ENCODE measurements around the gene EML4.
"Not testable (repeated sequence)": the region's sequence is repeated elsewhere in the genome, so short reads cannot be mapped to it uniquely, and the experiment has no call there.

Gene EML4

DNA sequence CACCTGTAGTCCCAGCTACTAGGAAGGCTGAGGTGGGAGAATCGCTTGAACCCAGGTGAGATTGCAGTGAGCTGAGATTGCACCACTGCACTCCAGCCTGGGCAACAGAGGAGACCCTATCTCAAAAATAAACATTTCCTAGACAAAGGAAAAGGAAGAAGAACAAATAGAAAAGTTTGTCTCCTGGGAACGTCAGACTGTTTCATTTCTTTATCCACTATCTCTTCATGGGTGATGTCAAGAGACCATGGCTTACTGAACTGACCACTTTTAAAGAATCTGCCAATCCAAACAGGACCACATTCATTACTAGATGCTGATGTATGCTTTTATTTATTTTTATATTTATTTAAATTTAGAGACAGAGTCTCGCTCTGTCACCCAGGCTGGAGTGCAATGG lies 165.1 kb downstream of the EML4 start:
- Histone ChIP-seq H4K20me1 (ENCODE audit: insufficient read depth, low read length) (no peaks in the 10 kb centered on the region), H3K9ac (ENCODE audit: low read length) (no peak overlapping the region), H3F3A (ENCODE audit: insufficient read depth, low read length) (no peaks in the 10 kb centered on the region), H3K36me3 (replicated peaks; ENCODE audit: insufficient read depth, low read length) (peaks cover 16% of the 10 kb centered on the region; the same call in 1 of the 2 replicates), H3K4me1 (ENCODE audit: low read length) (no peaks in the 10 kb centered on the region), H3K27me3 (replicated peaks; ENCODE audit: insufficient read depth, low read length) (no peaks in the 10 kb centered on the region), H3K9me3 (replicated peaks; ENCODE audit: insufficient read depth, low read length) (no peaks in the 10 kb centered on the region), H3K27ac (ENCODE audit: low read length) (no peak overlapping the region), H3K79me2 (ENCODE audit: low read length) (no peaks in the 10 kb centered on the region), H2AFZ (ENCODE audit: low read length) (no peak overlapping the region), H3K4me3 (ENCODE audit: low read length) (no peak overlapping the region), H3K4me2 (ENCODE audit: low read depth, low read length) (no peak overlapping the region), H3K9me2 (replicated peaks; ENCODE audit: insufficient read depth, low read length) (no peaks in the 10 kb centered on the region)
- no peak for TF ChIP-seq EZH2 (optimal IDR thresholded peaks at IDR 0.05; ENCODE audit: low read depth, low read length)
- TF ChIP-seq EZH2phosphoT487 (IDR thresholded peaks at IDR 0.05; ENCODE audit: low read length), result no peak
- no peak for TF ChIP-seq CTCF (IDR thresholded peaks at IDR 0.05; ENCODE audit: low read length)
- no peak for DNase-seq

DNA sequence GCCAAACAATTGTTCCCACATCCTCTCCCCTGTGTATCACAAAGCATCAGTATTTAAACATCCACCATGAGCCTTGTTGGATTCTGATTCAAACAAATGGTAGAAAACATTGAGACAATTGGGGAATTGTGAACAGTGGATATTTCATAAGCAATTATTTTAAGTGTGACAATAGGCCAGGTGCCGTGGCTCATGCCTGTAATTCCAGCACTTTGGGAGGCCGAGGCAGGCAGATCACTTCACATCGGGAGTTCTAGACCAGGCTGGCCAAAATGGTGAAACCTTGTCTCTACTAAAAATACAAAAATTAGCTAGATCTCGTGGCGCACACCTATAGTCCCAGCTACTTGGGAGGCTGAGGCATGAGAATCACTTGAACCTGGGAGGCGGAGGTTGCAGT lies 165.7 kb downstream of the EML4 start:
- H3K4me2 ChIP-seq (ENCODE audit: low read depth, low read length); H3K4me3 ChIP-seq (ENCODE audit: low read length); H3K9me2 ChIP-seq (replicated peaks; ENCODE audit: insufficient read depth, low read length); H3K79me2 ChIP-seq (ENCODE audit: low read length); DNase-seq; H3K9me3 ChIP-seq (replicated peaks; ENCODE audit: insufficient read depth, low read length); H3K4me1 ChIP-seq (ENCODE audit: low read length); H3K27ac ChIP-seq (ENCODE audit: low read length); H4K20me1 ChIP-seq (ENCODE audit: insufficient read depth, low read length); H2AFZ ChIP-seq (ENCODE audit: low read length); H3K9ac ChIP-seq (ENCODE audit: low read length); H3F3A ChIP-seq (ENCODE audit: insufficient read depth, low read length); H3K27me3 ChIP-seq (replicated peaks; ENCODE audit: insufficient read depth, low read length): not testable (repeated sequence)
- H3K36me3 ChIP-seq (replicated peaks; ENCODE audit: insufficient read depth, low read length), result peaks cover 11% of the 10 kb centered on the region; the same call in 1 of the 2 replicates

- Histone ChIP-seq H3K4me2 (ENCODE audit: low read depth, low read length) (no peak overlapping the region), H3K4me3 (ENCODE audit: low read length) (no peak overlapping the region), H3K4me1 (ENCODE audit: low read length) (no peaks in the 10 kb centered on the region), H3K27me3 (replicated peaks; ENCODE audit: insufficient read depth, low read length) (no peaks in the 10 kb centered on the region), H3K27ac (ENCODE audit: low read length) (no peak overlapping the region), H2AFZ (ENCODE audit: low read length) (no peak overlapping the region), H3K79me2 (ENCODE audit: low read length) (no peaks in the 10 kb centered on the region), H3K36me3 (replicated peaks; ENCODE audit: insufficient read depth, low read length) (peaks cover 8% of the 10 kb centered on the region; the same call in 1 of the 2 replicates), H3K9me3 (replicated peaks; ENCODE audit: insufficient read depth, low read length) (no peaks in the 10 kb centered on the region), H3K9ac (ENCODE audit: low read length) (no peak overlapping the region), H4K20me1 (ENCODE audit: insufficient read depth, low read length) (no peaks in the 10 kb centered on the region), H3F3A (ENCODE audit: insufficient read depth, low read length) (no peaks in the 10 kb centered on the region), H3K9me2 (replicated peaks; ENCODE audit: insufficient read depth, low read length) (no peaks in the 10 kb centered on the region)
- TF ChIP-seq EZH2 (optimal IDR thresholded peaks at IDR 0.05; ENCODE audit: low read depth, low read length) (no peak), CTCF (IDR thresholded peaks at IDR 0.05; ENCODE audit: low read length) (no peak), EZH2phosphoT487 (IDR thresholded peaks at IDR 0.05; ENCODE audit: low read length) (no peak)
- DNase-seq, result no peak
These were observed 166.5 kb downstream of the EML4 start for GRCh38 chr2:42335514-42336104.

GRCh38 chr2:42336361-42336965 lies 167.3 kb downstream of the EML4 start:
- H3K4me1 ChIP-seq (ENCODE audit: low read length), result no peaks in the 10 kb centered on the region
- H3K4me3 ChIP-seq (ENCODE audit: low read length), result no peak overlapping the region
- H3K79me2 ChIP-seq (ENCODE audit: low read length), result 0 out of 2 replicates have a peak, but pooled peaks cover 4% of the 10 kb centered on the region
- H4K20me1 ChIP-seq (ENCODE audit: insufficient read depth, low read length), result no peaks in the 10 kb centered on the region
- DNase-seq, result no peak
- H3K36me3 ChIP-seq (replicated peaks; ENCODE audit: insufficient read depth, low read length), result peaks cover 7% of the 10 kb centered on the region; the same call in 1 of the 2 replicates
- TF ChIP-seq EZH2phosphoT487 (IDR thresholded peaks at IDR 0.05; ENCODE audit: low read length) (no peak), EZH2 (optimal IDR thresholded peaks at IDR 0.05; ENCODE audit: low read depth, low read length) (no peak), CTCF (IDR thresholded peaks at IDR 0.05; ENCODE audit: low read length) (no peak)
- no peaks in the 10 kb centered on the region for H3K9me3 ChIP-seq (replicated peaks; ENCODE audit: insufficient read depth, low read length)
- H3K27ac ChIP-seq (ENCODE audit: low read length), result no peak overlapping the region
- no peak overlapping the region for H3K4me2 ChIP-seq (ENCODE audit: low read depth, low read length)
- H3K9ac ChIP-seq (ENCODE audit: low read length), result no peak overlapping the region
- H3K9me2 ChIP-seq (replicated peaks; ENCODE audit: insufficient read depth, low read length), result no peaks in the 10 kb centered on the region
- H3K27me3 ChIP-seq (replicated peaks; ENCODE audit: insufficient read depth, low read length), result no peaks in the 10 kb centered on the region
- no peaks in the 10 kb centered on the region for H3F3A ChIP-seq (ENCODE audit: insufficient read depth, low read length)
- H2AFZ ChIP-seq (ENCODE audit: low read length), result no peak overlapping the region

Measured in MM.1S (cell line).